ENCODE measurements around the gene TLE3. TPM values are rescaled to one million over a fixed set of nuclear protein-coding genes. Genes with fewer than 3 reads are reported as not detected.
"Not testable (repeated sequence)": the region's sequence is repeated elsewhere in the genome, so short reads cannot be mapped to it uniquely, and the experiment has no call there.

Gene TLE3
- total RNA-seq = 32.6 TPM
- long read RNA-seq, partial matches to known transcripts = 4 of 13 reads
- long read RNA-seq, other reads (novel, unspliced or antisense) = 9 of 13 reads

- intact Hi-C loops (cut with DNase I) = loop anchor here (5.0 to 10.0 kb wide), 3 partner anchors 265 to 500 kb away; no protein-coding TSS in a partner anchor
- DNase-seq (ENCODE audit: low spot score) = peak; percentile 99
Observed at GRCh38 chr15:70097321-70098152, at the start of gene TLE3. Gene TLE3, minus strand, starts transcription at chr15:70097917. Its CDS starts 1,119 bp downstream, at chr15:70096798.

GRCh38 chr15:70147178-70147760 lies 49.6 kb upstream of the TLE3 start:
- intact Hi-C loops (cut with DNase I) = no loop called here
- DNase-seq (ENCODE audit: low spot score) = no peak

GRCh38 chr15:70146771-70147170 lies 49.1 kb upstream of the TLE3 start:
- DNase-seq (ENCODE audit: low spot score) = no peak
- intact Hi-C loops (cut with DNase I) = no loop called here

- intact Hi-C loops (cut with DNase I) = no loop called here
- no peak for DNase-seq (ENCODE audit: low spot score)
Observed at GRCh38 chr15:70146162-70146561, 48.4 kb upstream of the TLE3 start.

GRCh38 chr15:70145261-70145660 lies 47.5 kb upstream of the TLE3 start:
- DNase-seq (ENCODE audit: low spot score) = no peak
- intact Hi-C loops (cut with DNase I) = no loop called here

GRCh38 chr15:70142322-70143191 lies 44.8 kb upstream of the TLE3 start:
- intact Hi-C loops (cut with DNase I) = loop anchor here (5.0 kb wide), 1 partner anchor 40 kb away; no protein-coding TSS in a partner anchor
- DNase-seq (ENCODE audit: low spot score) = no peak

GRCh38 chr15:70142072-70142321 lies 44.3 kb upstream of the TLE3 start:
- intact Hi-C loops (cut with DNase I) = loop anchor here (5.0 kb wide), 1 partner anchor 40 kb away; no protein-coding TSS in a partner anchor
- no peak for DNase-seq (ENCODE audit: low spot score)

GRCh38 chr15:70141376-70142071 lies 43.8 kb upstream of the TLE3 start:
- intact Hi-C loops (cut with DNase I) = loop anchor here (5.0 kb wide), 1 partner anchor 39 kb away; no protein-coding TSS in a partner anchor

GRCh38 chr15:70140543-70141375 lies 43.0 kb upstream of the TLE3 start:
- DNase-seq (ENCODE audit: low spot score) = no peak
- intact Hi-C loops (cut with DNase I) = loop anchor here (5.0 kb wide), 1 partner anchor 38 kb away; no protein-coding TSS in a partner anchor

More at GRCh38 chr15:70141376-70142071, 43.8 kb upstream of the TLE3 start:
- DNase-seq (ENCODE audit: low spot score) = no peak

- intact Hi-C loops (cut with DNase I) = loop anchor here (5.0 kb wide), 1 partner anchor 38 kb away; no protein-coding TSS in a partner anchor
- no peak for DNase-seq (ENCODE audit: low spot score)
Observed at GRCh38 chr15:70140025-70140542, 42.4 kb upstream of the TLE3 start.

- intact Hi-C loops (cut with DNase I) = no loop called here
- no peak for DNase-seq (ENCODE audit: low spot score)
Observed at GRCh38 chr15:70137967-70138366, 40.2 kb upstream of the TLE3 start.

- intact Hi-C loops (cut with DNase I); DNase-seq (ENCODE audit: low spot score): not testable (repeated sequence)
Observed at GRCh38 chr15:70137021-70137420, 39.3 kb upstream of the TLE3 start.

GRCh38 chr15:70133781-70134421 lies 36.2 kb upstream of the TLE3 start:
- peak; percentile 26 for DNase-seq (ENCODE audit: low spot score)
- intact Hi-C loops (cut with DNase I) = no loop called here

GRCh38 chr15:70133296-70133695 lies 35.6 kb upstream of the TLE3 start:
- intact Hi-C loops (cut with DNase I) = no loop called here
- DNase-seq (ENCODE audit: low spot score) = peak; percentile 73

GRCh38 chr15:70132571-70132970 lies 34.9 kb upstream of the TLE3 start:
- DNase-seq (ENCODE audit: low spot score) = no peak
- intact Hi-C loops (cut with DNase I) = no loop called here

- DNase-seq (ENCODE audit: low spot score) = peak; percentile 72
- intact Hi-C loops (cut with DNase I) = no loop called here
Observed at GRCh38 chr15:70132139-70132538, 34.4 kb upstream of the TLE3 start.

- DNase-seq (ENCODE audit: low spot score) = no peak
- intact Hi-C loops (cut with DNase I) = no loop called here
Observed at GRCh38 chr15:70128414-70129140, 30.9 kb upstream of the TLE3 start.
